Heart left ventricle (tissue), 13 donors: ENCODE data around the gene DMWD.

ENCODE experiments used
- CTCF ChIP-seq, 12 donors: fragments of 200-600 bp; sonication (generic) in 4 of 12; IDR thresholded peaks; one replicate each; pipeline versions ENCODE4 v1.5.0 to v1.8.0; 2018 to 2022; ENCODE audit warnings: antibody characterized with exemption in 12 of 12, mild to moderate bottlenecking in 5 of 12
- POLR2A ChIP-seq, 2 donors: fragments of 450-650 bp; IDR thresholded peaks; one replicate each; pipeline ENCODE4 v1.6.1; 2017; ENCODE audit warnings: antibody characterized with exemption in 2 of 2, mild to moderate bottlenecking in 2 of 2, moderate library complexity in 2 of 2
- donor health status: ischemic (EF 13 %, LVEDD 7.1; RV severe dilation, severe dysfunction).
- donor health status: DM: no; HTN: yes; CAD: no.
- donor health status: DM: no; HTN: no; CAD: no.
- donor health status: ischemic (EF 25% LVEDD 6.9; RV normal size, moderate dysfunction).
- donor health status: ischemic (EF 25% LVEDD 5.7; RV mildly dilated, moderate dysfunction).
- donor health status: ischemic (EF 35%, LVEDD 5.7; RV mildly dilated, moderate dysfunction).
- donor health status: nonischemic (EF 11% LVEDD 7.7; RV severe dilation, severe dysfunction).
- donor health status: DM: yes; HTN: yes; CAD: no.
- donor health status: PGD.
- donor health status: ischemic (EF 29% LVEDD 5.4; RV normal size, mild dysfunction).
- donor health status: nonischemic (EF 23%, LVEDD 6.1; RV moderate dilation, normal function).

GRCh38 chr19:45780448-45781213 is 12.0 kb downstream of the DMWD start:
- TF ChIP-seq CTCF (IDR thresholded peaks at IDR 0.05) (no peak), POLR2A (IDR thresholded peaks at IDR 0.05) (no peak)
